ENCODE results near the gene ZNF486. TPM values are rescaled to one million over a fixed set of nuclear protein-coding genes. Genes with fewer than 3 reads are reported as not detected.

Gene ZNF486
- total RNA-seq, 6 experiments from 2014 or later: 0.18 to 0.51 (median 0.33) TPM

GRCh38 chr19:20153281-20153680 is 13.7 kb upstream of the ZNF486 start:
- DNase-seq (no peak), ATAC-seq (no peak)
- Histone ChIP-seq H3K4me1 (no peaks in the 10 kb centered on the region), H3K27me3 (no peaks in the 10 kb centered on the region), H3K27ac (no peak overlapping the region), H3K4me3 (no peak overlapping the region), H3K36me3 (no peaks in the 10 kb centered on the region), H3K9me3 (no peaks in the 10 kb centered on the region)
- 83% methylated on average over 4 of the region's 4 CpGs for WGBS (ENCODE audit: insufficient coverage, low coverage, low lambda C conversion rate, missing lambda C conversion rate)
- TF ChIP-seq POLR2A (IDR thresholded peaks at IDR 0.05) (no peak), CTCF (IDR thresholded peaks at IDR 0.05) (no peak)
- intact Hi-C loops (cut with DNase I): no loop called here

GRCh38 chr19:20154636-20155035 is 12.4 kb upstream of the ZNF486 start:
- no peak overlapping the region for H3K4me3 ChIP-seq
- H3K36me3 ChIP-seq: no peaks in the 10 kb centered on the region
- no peaks in the 10 kb centered on the region for H3K27me3 ChIP-seq
- H3K9me3 ChIP-seq: no peaks in the 10 kb centered on the region
- no peaks in the 10 kb centered on the region for H3K4me1 ChIP-seq
- intact Hi-C loops (cut with DNase I): no loop called here
- H3K27ac ChIP-seq: no peak overlapping the region
- TF ChIP-seq POLR2A (IDR thresholded peaks at IDR 0.05): no peak
- no peak for TF ChIP-seq CTCF (IDR thresholded peaks at IDR 0.05)
- no peak for DNase-seq
- no peak for ATAC-seq
- WGBS (ENCODE audit: insufficient coverage, low coverage, low lambda C conversion rate, missing lambda C conversion rate): 79% methylated on average over 2 of the region's 4 CpGs

GRCh38 chr19:20162821-20163220 is 4.2 kb upstream of the ZNF486 start:
- Histone ChIP-seq H3K36me3 (no peaks in the 10 kb centered on the region), H3K4me3 (no peak overlapping the region), H3K27me3 (no peaks in the 10 kb centered on the region), H3K27ac (no peak overlapping the region), H3K9me3 (peaks cover 0 to 6% (median 0%) of the 10 kb centered on the region in 4 donors), H3K4me1 (no peaks in the 10 kb centered on the region)
- intact Hi-C loops (cut with DNase I): no loop called here
- ATAC-seq (no peak), DNase-seq (no peak)
- 33% methylated on average over 2 of the region's 3 CpGs for WGBS (ENCODE audit: insufficient coverage, low coverage, low lambda C conversion rate, missing lambda C conversion rate)
- TF ChIP-seq CTCF (IDR thresholded peaks at IDR 0.05): no peak
- no peak for TF ChIP-seq POLR2A (IDR thresholded peaks at IDR 0.05)

- TF ChIP-seq POLR2A (IDR thresholded peaks at IDR 0.05) (no peak), CTCF (IDR thresholded peaks at IDR 0.05) (no peak)
- peaks cover 0 to 6% (median 0%) of the 10 kb centered on the region in 4 donors for H3K9me3 ChIP-seq
- H3K27me3 ChIP-seq: no peaks in the 10 kb centered on the region
- H3K4me3 ChIP-seq: no peak overlapping the region
- intact Hi-C loops (cut with DNase I): no loop called here
- 68% methylated on average over 1 of the region's 1 CpG for WGBS (ENCODE audit: insufficient coverage, low coverage, low lambda C conversion rate, missing lambda C conversion rate)
- no peaks in the 10 kb centered on the region for H3K4me1 ChIP-seq
- ATAC-seq: no peak
- DNase-seq: no peak
- no peaks in the 10 kb centered on the region for H3K36me3 ChIP-seq
- no peak overlapping the region for H3K27ac ChIP-seq
These were observed 2.6 kb upstream of the ZNF486 start for GRCh38 chr19:20164456-20164855.

All from right lobe of liver (tissue), 6 donors.